GM19035 (cell line): ENCODE results near the gene SYCP2L.
"Not testable (repeated sequence)": the region's sequence is repeated elsewhere in the genome, so short reads cannot be mapped to it uniquely, and the experiment has no call there.

Experiments used
- ATAC-seq: cut with Tn5 transposase; IDR thresholded peaks from one replicate; pipeline ENCODE4 v1.9.1; 2021; ENCODE audit not compliant: unreplicated experiment

Gene SYCP2L

DNA sequence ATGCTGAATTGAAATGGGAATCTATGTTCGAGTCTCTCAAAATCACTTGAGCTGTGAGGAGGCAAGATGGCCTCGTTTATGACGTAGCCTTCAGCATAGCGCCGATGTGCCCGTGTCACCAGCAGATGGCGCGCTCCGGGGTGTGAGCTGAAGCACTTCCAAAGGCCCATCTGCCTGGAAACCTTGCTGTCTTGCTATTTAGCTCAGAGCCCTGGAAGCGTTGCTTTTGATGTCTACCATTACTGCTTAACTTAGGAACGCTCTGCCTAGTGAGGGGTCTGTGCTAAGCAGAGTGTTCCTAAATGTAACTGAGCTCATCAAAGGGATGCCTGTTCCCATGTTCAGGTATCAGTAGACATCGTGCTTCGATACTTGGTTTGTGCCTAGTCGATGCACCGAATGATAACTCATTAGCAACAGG, 67.7 kb downstream of the SYCP2L start:
- ATAC-seq, result peak; percentile 91

DNA sequence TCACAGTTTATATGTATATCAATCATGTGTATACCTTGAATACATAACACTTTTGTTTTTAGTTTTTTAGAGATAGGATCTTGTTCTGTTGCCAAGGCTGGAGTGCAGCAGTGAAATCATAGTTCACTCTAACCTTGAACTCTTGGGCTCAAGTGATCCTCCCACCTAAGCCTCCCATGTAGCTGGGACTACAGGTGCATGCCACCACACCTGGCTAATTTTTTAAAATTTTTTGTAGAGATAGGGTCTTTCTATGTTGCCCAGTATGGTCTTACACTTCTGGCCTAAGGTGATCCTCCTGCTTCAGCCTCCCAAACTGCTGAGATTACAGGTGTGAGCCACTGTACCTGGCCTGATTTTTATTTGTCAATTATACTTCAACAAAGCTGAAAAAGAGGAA, 69.9 kb downstream of the SYCP2L start:
- no peak for ATAC-seq

DNA sequence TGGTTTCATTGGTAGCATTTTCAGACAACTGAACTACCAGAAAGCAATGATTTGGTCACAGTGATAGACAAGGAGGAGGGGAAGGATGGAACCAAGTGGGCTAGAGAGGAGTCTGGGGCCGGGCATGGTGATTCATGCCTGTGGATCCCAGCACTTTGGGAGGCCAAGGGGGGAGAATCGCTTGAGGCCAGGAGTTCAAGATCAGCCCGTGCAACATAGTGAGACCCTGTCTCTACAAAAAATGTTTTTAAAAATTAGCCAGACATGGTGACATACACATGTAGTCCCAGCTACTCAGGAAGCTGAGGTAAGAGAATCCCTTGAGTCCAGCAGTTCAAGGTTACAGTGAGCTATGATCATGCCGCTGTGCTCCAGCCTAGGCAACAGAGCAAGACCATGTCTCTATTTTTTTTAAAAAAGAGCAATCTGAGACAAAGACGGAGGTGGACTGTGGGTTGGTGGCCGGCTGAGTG, 70.6 kb downstream of the SYCP2L start:
- no peak for ATAC-seq

DNA sequence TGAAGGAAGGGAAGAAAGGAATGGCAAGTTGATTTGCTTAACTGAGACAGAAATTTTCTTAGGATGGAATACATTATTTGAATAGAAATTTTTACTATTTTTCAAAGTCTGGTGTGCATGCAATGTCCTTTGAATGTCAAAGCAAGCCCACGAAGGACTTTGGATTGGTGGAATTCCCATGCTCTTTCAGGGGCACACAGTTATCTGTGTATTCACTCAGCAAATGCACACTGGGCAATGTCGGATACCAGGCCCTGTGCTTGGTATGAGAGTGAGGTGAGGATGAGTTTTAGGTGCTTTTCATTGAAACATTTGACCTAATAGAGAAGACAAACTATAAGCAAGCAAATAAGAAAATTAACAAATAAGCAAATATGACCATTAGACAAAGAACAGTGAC, 73.3 kb downstream of the SYCP2L start:
- no peak for ATAC-seq

DNA sequence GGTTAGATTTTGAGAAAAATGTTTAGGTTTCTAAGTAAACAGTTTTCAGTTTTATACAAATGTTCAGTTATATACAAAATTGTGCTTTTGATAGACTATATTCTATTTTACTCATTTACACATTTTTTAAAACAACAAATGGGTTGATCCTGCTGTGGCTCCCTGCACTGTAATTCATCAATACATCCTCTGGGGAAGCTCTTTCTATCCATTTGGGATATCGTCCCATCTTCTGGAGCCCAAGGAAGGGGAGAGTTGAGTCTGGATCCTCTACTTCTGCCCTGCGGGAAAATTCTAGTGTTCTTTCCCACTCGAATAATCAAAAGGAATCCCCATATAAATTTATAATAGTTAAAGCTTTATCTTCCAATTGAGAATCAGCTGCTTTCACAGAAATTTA, 75.0 kb downstream of the SYCP2L start:
- ATAC-seq, result no peak

DNA sequence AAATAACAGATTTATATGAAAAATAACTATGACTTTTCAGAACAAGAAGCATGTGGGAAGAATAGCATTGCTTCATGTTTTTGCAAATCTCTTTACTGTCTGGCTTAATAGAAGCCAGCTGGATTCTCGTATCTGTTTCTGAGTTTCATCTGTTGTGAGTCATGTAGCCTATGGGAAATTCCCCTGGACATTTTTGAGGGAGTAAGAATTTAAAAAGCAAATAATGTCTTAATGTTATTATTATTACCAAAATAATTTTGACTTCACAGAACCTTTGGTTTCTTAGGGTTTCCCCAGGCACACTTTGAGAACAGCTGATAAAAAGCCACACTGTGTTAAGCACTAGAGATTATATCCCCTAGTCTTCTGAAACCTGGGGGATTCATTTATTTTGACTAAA, 75.8 kb downstream of the SYCP2L start:
- ATAC-seq, result no peak

DNA sequence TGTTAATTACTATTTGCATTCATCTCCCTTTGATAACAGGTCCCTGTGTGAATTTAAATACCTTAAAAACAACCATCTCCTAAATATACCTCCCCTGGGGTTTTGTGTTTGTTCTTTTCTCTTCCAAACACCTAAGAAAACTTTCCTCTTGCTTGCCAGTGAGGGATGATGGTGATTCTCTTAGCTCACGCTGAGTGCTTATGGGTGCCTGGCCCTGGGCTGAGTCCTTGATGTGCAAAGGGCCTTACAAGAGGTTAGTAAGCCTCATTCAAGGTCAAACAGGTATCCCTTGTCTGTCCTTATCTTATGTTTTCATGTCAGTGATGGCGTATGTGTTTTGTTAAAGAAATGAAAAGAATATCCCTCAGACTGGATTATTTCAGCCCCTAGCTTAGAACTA, 76.3 kb downstream of the SYCP2L start:
- no peak for ATAC-seq

DNA sequence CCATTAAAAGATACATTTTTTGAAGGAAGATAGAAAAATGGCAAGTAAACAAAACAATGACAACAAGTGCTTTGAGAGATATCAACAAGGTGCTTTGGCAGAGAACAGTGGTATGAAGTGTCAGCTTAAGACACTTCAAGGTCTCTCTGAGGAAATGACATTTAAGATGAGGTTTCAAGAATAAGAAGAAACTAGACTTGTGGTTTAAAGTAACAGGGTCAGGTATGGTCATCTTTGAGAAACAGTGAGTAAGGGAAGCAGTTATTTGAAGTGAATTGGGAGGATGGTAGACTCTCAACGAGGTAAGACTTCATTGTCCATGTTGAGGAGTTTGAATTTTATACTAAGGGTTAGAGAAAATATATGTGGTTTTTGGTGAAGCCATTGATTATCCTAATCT, 77.8 kb downstream of the SYCP2L start:
- peak; percentile 93 for ATAC-seq

DNA sequence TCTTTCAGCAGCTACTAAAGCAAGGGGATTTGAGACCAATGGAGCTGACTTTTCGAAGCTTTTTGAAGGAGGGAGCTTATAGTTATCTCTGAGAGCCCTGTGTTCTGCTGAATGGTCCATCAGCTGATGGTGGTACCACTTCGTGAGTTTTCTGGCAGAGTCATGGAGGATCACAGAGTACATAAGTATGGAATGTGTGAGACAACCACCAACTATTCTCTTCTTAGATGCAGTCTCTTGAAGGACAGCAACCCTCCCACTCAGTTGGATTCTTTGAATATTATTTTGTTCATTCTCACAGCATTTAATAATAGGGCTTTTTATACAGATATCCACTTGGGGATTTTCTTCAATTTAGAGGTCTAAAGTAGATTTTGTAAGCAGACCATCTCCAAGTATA, 81.9 kb downstream of the SYCP2L start:
- ATAC-seq, result no peak

DNA sequence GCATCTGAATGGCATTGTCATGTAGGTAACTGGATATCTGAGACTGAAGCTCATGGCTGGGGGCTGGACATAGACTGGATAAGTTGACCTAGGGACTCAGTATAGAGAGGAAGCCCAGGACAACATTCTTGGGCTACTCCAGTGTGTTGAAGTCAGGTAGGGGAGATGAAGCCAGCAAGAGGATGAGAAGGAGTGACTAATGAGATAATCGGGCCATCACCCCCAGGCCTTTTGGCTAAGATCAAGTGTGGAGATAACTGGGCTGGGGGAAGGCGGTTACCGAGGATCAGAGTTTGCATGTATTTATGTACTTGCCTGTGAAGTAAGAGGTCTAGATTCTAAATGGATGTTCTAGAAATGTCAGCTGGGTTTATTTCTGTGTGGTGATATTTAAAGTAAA, 83.9 kb downstream of the SYCP2L start:
- no peak for ATAC-seq

DNA sequence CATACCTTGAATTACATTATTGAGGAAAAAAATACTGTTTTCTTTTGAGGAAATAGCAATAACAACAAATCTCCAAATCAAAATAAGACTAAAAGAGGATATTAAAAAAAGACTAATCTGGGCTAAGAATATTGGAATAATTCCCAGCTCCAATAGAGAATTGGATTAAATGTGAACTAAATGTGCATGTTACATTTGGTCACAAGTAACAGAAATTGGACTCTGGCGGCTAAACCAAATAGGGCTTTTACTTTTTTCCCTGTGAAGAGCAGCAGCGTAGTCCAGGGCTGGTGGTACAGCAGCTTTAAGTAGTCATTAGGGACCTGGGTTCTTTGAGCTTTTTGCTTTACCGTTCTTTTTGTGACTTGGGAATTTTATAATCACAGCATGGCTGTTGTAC, 85.3 kb downstream of the SYCP2L start:
- ATAC-seq, result no peak

DNA sequence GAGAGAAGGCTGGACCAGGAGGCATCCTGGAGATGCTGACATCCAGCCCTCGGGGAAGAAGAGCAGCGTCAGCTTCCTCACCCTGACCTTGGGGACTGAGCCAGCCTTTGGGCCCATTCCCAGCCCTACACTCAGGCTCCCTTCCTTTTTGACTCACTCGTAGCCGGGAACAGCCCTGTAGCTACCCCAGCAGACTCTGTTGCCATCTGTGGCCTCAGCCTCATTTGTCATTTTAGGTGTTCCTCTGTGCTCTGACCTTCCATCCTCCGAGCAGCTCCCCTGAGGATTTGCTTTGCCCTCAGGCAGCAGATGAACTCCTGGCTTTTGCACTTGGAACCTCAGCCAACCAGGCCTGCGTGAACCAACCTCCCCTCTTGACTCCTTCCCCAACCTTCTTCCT, 89.7 kb downstream of the SYCP2L start:
- ATAC-seq, result no peak

DNA sequence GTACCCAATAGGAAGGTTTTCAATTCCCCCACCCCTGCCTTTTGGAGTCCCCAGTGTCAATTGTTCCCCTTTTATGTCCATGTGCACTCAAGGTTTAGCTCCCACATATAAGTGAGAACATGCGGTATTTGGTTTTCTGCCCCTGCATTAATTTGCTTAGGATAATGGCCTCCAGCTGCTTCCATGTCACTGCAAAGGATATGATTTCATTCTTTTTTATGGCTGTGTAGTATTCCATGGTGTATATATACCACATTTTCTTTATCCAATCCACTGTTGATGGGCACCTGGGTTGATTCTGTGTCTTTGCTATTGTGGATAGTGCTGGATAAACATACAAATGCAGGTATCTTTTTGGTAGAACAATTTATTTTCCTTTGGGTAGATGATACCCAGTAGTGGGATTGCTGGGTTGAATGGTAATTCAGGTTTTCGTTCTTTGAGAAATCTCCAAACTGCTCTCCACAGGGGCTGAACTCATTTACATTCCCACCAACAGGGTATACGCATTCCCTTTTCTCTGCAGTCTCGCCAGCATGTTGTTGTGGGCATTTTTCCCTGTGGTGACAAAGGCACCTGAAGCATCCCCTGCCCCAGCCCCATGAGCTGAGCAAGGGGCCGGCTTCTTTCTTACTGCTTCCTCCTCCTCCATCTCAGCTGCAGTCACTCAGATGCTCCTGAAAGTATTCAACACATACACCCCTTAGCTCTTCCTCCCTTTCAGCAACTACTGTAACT, 90.5 kb downstream of the SYCP2L start:
- ATAC-seq, result no peak

DNA sequence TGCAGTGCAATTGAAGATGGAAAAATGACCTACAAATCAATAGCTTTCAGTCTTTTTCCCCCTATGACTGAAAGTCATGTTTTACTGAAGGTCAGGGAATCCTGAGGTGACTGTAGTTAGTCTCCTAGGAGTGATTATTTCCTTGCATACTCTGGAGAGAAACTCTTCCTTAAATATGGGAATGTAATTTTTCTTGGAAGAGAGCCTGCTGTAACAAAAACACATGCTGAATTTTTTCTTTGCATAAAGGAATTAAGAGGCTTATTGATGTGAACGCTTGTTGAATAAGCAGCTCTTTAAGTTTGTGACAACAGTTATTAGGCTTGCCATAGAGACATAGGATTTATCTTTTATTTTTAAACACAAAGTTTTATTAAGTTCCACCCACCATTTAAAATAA, 92.8 kb downstream of the SYCP2L start:
- ATAC-seq, result no peak

DNA sequence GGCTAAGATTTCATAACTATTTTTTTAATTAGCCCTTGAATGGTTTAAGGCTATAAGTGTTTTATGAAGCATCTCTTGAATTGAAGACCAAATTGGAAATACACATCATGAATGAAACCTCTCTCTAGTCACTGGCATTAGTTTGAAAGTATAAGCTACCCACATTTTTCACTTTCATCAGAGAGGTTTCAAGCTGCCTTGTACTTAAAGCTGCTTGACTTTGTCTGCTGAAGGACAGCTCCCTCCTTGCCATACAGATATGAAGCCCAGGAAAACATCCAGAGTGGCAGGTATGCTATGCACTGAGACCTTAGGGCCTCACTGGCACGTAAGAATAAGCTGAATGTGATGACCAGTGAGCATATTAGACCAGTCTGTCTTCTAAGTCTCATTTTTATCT, 94.6 kb downstream of the SYCP2L start:
- no peak for ATAC-seq

DNA sequence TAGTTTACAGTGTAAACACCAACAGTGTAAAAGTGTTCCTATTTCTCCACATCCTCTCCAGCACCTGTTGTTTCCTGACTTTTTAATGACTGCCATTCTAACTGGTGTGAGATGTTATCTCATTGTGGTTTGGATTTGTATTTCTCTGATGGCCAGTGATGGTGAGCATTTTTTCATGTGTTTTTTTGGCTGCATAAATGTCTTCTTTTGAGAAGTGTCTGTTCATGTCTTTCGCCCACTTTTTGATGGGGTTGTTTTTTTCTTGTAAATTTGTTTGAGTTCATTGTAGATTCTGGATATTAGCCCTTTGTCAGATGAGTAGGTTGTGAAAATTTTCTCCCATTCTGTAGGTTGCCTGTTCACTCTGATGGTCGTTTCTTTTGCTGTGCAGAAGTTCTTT, 98.1 kb downstream of the SYCP2L start:
- ATAC-seq, result not testable (repeated sequence)

DNA sequence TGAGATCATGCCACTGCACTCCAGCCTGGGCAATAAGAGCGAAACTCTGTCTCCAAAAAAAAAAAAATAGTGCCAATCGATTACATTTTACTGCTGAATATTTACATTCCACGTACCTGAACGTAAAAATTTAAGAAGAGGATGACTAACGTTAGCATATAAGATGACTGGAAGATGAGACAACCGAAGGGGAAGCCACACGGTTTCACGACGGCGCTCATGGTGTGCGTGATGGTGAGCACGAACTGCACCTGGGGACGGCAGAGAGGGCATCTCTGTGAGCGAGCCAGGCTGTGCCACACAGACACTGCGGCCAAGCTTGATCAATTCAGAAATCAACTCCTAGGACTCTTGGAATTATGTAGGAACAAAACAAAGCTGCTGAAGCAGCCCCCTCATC, 102.7 kb downstream of the SYCP2L start:
- no peak for ATAC-seq

DNA sequence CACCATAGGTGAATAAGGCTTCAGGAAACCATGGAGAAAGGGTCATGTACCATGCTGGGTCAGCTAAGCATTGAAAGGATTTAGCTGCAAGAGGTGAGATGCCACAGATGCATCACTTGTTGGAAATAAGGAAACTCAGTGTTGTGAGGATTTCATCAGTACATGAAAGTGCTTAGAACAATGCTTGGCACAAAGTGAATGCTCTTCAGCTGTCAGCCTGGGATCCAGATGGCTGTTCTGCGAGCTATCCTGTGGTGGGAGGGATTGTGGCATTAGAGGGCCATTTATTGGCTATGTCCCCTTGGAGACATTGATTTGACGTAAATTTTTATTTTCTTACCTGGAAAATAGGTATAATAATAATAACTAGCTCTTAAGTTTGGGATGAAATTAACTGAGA, 104.3 kb downstream of the SYCP2L start:
- no peak for ATAC-seq

DNA sequence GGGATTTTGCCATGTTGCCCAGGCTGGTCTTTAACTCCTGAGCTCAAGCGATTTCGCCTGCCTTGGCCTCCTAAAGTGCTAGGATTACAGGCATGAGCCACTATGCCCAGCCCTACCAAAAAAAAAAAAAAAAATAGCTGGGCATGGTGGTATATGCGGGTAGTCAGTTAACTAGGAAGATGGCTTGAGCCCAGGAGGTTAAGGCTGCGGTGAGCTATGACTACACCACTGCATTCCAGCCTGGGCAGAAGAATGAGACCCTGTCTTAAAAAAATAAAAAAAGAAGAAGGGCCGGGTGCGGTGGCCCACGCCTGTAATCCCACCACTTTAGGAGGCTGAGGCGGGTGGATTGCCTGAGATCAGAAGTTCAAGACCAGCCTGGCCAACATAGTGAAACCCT, 107.0 kb downstream of the SYCP2L start:
- ATAC-seq, result no peak

DNA sequence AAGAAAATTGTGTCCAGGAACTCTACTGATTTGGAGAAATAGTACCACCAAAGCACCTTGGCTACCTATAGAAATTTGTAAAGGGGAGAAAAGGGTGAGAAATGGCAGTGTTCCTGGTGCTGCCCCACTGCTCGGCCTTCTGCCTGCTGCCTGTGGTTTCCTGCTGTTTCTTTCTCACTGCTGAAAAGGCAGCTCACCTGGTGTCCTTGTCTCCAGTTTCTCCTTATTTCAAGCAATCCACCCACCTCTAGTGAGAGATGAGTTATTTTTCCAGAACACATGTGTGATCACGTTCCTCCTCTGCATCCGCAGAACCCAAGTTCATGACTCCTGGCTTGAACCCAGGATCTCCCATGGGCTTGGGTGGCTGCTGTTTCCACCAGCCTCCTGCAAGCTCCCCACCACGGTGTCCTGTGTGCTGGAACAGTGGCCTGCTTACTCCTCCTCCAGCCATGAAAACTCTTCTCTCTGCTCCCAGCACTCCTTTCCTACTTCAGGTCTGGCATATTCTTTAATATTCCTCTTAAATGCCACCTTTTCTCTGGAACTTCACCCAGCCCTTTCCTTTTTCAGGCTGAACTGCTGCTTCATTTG, 108.4 kb downstream of the SYCP2L start:
- ATAC-seq, result no peak

DNA sequence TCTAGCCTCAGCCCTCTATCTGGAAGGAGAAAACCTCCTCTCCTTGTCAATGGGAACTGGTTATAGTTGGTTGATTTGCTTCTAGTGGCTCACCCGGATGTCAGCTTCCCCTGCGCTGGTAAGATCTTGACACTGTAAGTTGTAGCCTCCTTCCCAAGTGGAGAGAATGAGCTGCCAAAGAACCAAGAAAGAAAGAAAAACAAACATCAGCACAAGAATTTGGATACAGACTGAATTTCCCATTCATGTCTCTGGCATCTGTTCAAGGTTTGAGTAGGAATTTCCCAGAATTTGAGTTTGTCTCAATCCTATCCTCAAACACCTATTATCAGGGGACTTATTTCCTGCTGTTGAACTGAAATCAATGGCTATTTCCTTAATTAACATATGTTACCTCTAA, 113.1 kb downstream of the SYCP2L start:
- no peak for ATAC-seq

DNA sequence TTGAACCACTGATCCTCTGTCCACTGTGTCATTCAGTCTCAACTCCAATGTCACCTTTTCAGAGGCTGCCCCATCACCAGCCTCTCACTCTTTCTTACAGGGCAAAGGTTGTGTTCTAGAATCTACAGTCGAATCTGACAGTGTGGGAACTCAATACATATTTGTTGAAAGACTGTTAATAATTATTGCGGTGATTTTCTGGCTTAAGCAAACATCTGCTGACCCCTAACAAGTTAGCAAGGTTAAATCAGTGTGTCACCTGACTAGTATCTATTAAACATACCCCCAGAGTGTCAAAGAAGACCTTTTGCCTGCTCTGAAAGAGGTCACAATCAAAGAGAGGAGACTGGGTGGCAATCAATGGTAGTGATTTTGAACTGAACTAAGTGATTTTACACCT, 115.3 kb downstream of the SYCP2L start:
- ATAC-seq, result no peak

DNA sequence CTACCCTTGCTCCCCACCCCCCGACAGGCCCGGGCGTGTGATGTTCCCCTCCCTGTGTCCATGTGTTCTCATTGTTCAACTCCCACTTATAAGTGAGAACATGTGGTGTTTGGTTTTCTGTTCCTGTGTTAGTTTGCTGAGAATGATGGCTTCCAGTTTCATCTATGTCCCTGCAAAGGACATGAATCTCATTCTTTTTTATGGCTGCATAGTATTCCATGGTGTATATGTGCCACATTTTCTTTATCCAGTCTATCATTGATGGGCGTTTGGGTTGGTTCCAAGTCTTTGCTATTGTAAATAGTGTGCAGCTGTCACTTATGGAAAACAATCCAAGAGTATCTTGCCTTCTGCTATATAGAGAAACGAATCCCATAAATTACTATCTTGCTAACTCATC, 116.4 kb downstream of the SYCP2L start:
- ATAC-seq, result not testable (repeated sequence)
